Nucleus accumbens (tissue), 56 donors: ENCODE data around the gene SNRPD2.
A peak's percentile ranks its signal among the peaks of the same experiment; 100 is the strongest.
"Not testable (repeated sequence)": the region's sequence is repeated elsewhere in the genome, so short reads cannot be mapped to it uniquely, and the experiment has no call there.

Source experiments
- DNase-seq, 56 donors: peaks; one replicate each; lab custom pipeline; 2025; lab: John Stamatoyannopoulos, UW

The SNRPD2 gene

GRCh38 chr19:45705710-45706415 lies 14.1 kb upstream of the SNRPD2 start:
- no peak for DNase-seq

- no peak for DNase-seq
Observed at GRCh38 chr19:45705115-45705514, 13.4 kb upstream of the SNRPD2 start.

GRCh38 chr19:45701676-45702075 lies 9.9 kb upstream of the SNRPD2 start:
- no peak for DNase-seq

GRCh38 chr19:45693106-45693788 lies 1.5 kb upstream of the SNRPD2 start:
- DNase-seq = peak in 51 of 56 donors; percentile 2 to 84 (median 43)

- DNase-seq = peak; percentile 96 to 100 (median 99)
Observed at GRCh38 chr19:45692187-45693105, 693 bp upstream of the SNRPD2 start, which contains the start of gene QPCTL. Gene QPCTL (plus strand): TSS chr19:45692666. CDS start chr19:45692704, 38 bp downstream.

- no peak for DNase-seq
Observed at GRCh38 chr19:45687599-45687998, 4.2 kb downstream of the SNRPD2 start.

- DNase-seq = not testable (repeated sequence)
Observed at GRCh38 chr19:45685045-45685444, 6.7 kb downstream of the SNRPD2 start.

- no peak for DNase-seq
Observed at GRCh38 chr19:45682908-45683307, 8.8 kb downstream of the SNRPD2 start.

GRCh38 chr19:45682117-45682516 lies 9.6 kb downstream of the SNRPD2 start:
- DNase-seq = peak in 2 of 56 donors; percentile 20 to 59

- DNase-seq = peak in 54 of 56 donors; percentile 24 to 90 (median 74)
Observed at GRCh38 chr19:45681391-45682015, 10.2 kb downstream of the SNRPD2 start.

GRCh38 chr19:45677351-45678230 lies 14.2 kb downstream of the SNRPD2 start:
- peak in 51 of 56 donors; percentile 9 to 84 (median 47) for DNase-seq

- peak in 13 of 56 donors; percentile 2 to 53 (median 20) for DNase-seq
Observed at GRCh38 chr19:45676851-45677263, 14.9 kb downstream of the SNRPD2 start.

- no peak for DNase-seq
Observed at GRCh38 chr19:45674946-45675345, 16.8 kb downstream of the SNRPD2 start.

GRCh38 chr19:45670670-45671453 lies 20.9 kb downstream of the SNRPD2 start:
- DNase-seq = peak in 52 of 56 donors; percentile 5 to 93 (median 56)

GRCh38 chr19:45668342-45668871 lies 23.3 kb downstream of the SNRPD2 start:
- DNase-seq = peak in 1 of 56 donors; percentile 2

- DNase-seq = peak in 29 of 56 donors; percentile 2 to 69 (median 28)
Observed at GRCh38 chr19:45667620-45668341, 24.0 kb downstream of the SNRPD2 start, which contains the start of gene GIPR. Gene GIPR (plus strand): TSS chr19:45668221. CDS start chr19:45669521, 1,300 bp downstream.

GRCh38 chr19:45664575-45664974 lies 27.2 kb downstream of the SNRPD2 start:
- no peak for DNase-seq
